Lower lobe of right lung (tissue), 2 donors: ENCODE results near the gene PROSER2. TPM values are rescaled to one million over a fixed set of nuclear protein-coding genes. Genes with fewer than 3 reads are reported as not detected.

Source experiments
- ATAC-seq, 2 donors: fragments of 200-7000 bp; cut with Tn5 transposase; one replicate each; pipeline ENCODE4 v1.9.1; 2020 to 2022; ENCODE audit warnings: mild to moderate bottlenecking in 2 of 2, moderate library complexity in 2 of 2
- DNase-seq: peaks from one replicate; pipeline ENCODE4 v3.0.0-alpha.2; 2020
- H3K27ac ChIP-seq: fragments of 200-600 bp; one replicate; pipeline ENCODE4 v1.8.0; 2022
- H3K27me3 ChIP-seq: fragments of 200-600 bp; one replicate; pipeline ENCODE4 v1.8.0; 2022; ENCODE audit warnings: low read depth
- H3K36me3 ChIP-seq: fragments of 200-600 bp; one replicate; pipeline ENCODE4 v1.8.0; 2022; ENCODE audit warnings: mild to moderate bottlenecking
- H3K4me1 ChIP-seq: fragments of 200-600 bp; one replicate; pipeline ENCODE4 v1.8.0; 2022
- H3K4me3 ChIP-seq: fragments of 200-600 bp; one replicate; pipeline ENCODE4 v1.8.0; 2022; ENCODE audit warnings: mild to moderate bottlenecking
- H3K9me3 ChIP-seq: fragments of 200-600 bp; one replicate; pipeline ENCODE4 v1.8.0; 2022
- intact Hi-C: fragments of 100-400 bp; cut with DNase I; formaldehyde crosslinking; loops from one replicate; pipeline ENCODE4 v1.11.0; 2022
- total RNA-seq: library from RNA; stranded (reverse); fragmentation: NEBNext Ultra II Directional; extraction: Animal tissue kit (Norgen Biotek cat#: 25700); gene quantifications from one replicate; pipeline ENCODE4 v1.2.1, GENCODE V29; 2021
- TF ChIP-seq, protein P1 (sequence below): fragments of 200-600 bp; IDR thresholded peaks from one replicate; pipeline ENCODE4 v1.8.0; 2022; ENCODE audit warnings: antibody characterized with exemption, mild to moderate bottlenecking
- donor health status: DM: no; HTN: yes; CAD: no; lungs with severe emphysema.

Gene PROSER2
- total RNA-seq, 1 donor from 2014 or later = 18.0 TPM

DNA sequence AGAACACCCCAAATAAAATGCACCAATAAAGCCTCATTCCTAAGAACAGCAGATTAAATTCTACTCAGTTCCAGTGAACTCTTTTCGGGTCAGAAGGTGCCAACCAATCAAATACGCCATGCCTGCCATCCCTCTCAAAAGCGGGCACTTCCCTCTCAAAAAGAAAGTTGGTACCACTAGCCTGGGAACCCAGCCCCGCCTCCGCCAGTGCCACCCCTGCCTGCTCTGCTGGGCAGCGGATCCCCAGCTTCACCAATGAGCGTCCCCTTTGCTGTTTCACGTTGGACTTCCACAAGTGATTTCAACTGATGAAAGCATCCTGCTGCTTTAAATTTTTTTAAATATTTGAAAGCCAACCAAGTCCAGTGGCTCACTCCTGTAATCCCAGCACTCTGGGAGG lies 33.2 kb upstream of the PROSER2 start:
- TF ChIP-seq, protein P1, sequence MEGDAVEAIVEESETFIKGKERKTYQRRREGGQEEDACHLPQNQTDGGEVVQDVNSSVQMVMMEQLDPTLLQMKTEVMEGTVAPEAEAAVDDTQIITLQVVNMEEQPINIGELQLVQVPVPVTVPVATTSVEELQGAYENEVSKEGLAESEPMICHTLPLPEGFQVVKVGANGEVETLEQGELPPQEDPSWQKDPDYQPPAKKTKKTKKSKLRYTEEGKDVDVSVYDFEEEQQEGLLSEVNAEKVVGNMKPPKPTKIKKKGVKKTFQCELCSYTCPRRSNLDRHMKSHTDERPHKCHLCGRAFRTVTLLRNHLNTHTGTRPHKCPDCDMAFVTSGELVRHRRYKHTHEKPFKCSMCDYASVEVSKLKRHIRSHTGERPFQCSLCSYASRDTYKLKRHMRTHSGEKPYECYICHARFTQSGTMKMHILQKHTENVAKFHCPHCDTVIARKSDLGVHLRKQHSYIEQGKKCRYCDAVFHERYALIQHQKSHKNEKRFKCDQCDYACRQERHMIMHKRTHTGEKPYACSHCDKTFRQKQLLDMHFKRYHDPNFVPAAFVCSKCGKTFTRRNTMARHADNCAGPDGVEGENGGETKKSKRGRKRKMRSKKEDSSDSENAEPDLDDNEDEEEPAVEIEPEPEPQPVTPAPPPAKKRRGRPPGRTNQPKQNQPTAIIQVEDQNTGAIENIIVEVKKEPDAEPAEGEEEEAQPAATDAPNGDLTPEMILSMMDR = no peak
- DNase-seq = no peak
- H3K4me1 ChIP-seq = no peaks in the 10 kb centered on the region
- H3K36me3 ChIP-seq = no peaks in the 10 kb centered on the region
- H3K27me3 ChIP-seq = no peaks in the 10 kb centered on the region
- ATAC-seq = no peak
- no peaks in the 10 kb centered on the region for H3K9me3 ChIP-seq
- no peak overlapping the region for H3K4me3 ChIP-seq
- intact Hi-C loops = loop anchor here (10.0 kb wide), 1 partner anchor 195 kb away; no protein-coding TSS in a partner anchor
- H3K27ac ChIP-seq = no peak overlapping the region

DNA sequence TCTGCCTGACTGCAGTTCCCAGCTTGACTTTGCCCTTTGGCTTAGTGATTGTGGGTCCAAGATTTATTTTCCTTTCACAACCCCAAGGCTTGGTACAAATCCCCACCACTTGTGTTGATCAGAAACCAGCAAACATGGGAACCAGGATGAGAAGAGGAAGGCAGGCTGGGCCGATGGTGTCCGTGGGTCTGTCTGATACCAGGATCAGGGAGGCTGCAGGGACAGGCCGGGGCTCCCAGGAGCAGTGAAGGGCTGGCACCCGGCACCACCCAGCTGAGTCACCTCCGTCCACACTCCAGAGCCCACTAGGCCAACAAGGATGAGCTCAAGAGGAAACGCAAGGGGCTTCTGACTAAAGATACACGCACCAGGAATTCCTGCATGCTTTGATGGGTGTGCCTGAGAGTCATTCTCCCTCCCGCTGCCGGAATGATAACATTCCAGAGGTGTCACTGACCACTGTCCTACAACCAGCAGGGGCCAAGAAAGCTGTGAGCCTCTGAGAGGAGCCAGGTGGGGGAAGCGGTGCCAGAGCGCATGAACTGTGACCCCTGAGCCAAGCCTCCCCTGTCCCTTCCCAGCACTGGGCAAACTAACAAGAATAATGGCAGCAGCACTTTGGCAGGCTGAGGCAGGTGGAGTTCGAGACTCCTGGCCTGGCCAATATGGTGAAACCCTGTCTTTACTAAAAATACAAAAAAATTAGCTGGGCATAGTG lies 29.2 kb upstream of the PROSER2 start:
- Histone ChIP-seq H3K27ac (no peak overlapping the region), H3K4me1 (no peaks in the 10 kb centered on the region), H3K4me3 (no peak overlapping the region), H3K27me3 (no peaks in the 10 kb centered on the region), H3K9me3 (no peaks in the 10 kb centered on the region), H3K36me3 (no peaks in the 10 kb centered on the region)
- ATAC-seq (peak; percentile 40 to 61), DNase-seq (no peak)
- TF ChIP-seq, protein P1 = no peak
- intact Hi-C loops = no loop called here

DNA sequence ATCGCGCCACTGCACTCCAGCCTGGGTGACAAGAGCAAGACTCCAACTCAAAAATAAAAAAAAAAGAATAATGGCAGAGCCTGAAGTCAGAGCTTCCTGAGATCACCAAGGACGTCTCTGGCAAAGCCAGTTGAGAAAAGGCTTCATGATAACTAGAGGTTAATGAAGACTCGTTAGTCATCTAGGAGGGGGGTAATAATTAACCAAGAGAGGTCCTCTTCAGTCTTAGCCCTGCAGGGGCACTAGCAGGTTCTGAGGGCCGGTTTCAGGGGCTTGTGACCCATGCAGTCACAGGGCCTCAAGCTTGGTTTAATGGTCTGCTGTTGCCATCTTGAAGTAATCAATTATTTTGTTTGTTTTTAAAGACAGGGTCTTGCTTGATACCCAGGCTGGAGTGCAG lies 28.6 kb upstream of the PROSER2 start:
- Histone ChIP-seq H3K9me3 (no peaks in the 10 kb centered on the region), H3K27ac (no peak overlapping the region), H3K36me3 (no peaks in the 10 kb centered on the region), H3K4me1 (no peaks in the 10 kb centered on the region), H3K27me3 (no peaks in the 10 kb centered on the region), H3K4me3 (no peak overlapping the region)
- ATAC-seq = no peak
- no peak for DNase-seq
- intact Hi-C loops = no loop called here
- TF ChIP-seq, protein P1 = no peak

DNA sequence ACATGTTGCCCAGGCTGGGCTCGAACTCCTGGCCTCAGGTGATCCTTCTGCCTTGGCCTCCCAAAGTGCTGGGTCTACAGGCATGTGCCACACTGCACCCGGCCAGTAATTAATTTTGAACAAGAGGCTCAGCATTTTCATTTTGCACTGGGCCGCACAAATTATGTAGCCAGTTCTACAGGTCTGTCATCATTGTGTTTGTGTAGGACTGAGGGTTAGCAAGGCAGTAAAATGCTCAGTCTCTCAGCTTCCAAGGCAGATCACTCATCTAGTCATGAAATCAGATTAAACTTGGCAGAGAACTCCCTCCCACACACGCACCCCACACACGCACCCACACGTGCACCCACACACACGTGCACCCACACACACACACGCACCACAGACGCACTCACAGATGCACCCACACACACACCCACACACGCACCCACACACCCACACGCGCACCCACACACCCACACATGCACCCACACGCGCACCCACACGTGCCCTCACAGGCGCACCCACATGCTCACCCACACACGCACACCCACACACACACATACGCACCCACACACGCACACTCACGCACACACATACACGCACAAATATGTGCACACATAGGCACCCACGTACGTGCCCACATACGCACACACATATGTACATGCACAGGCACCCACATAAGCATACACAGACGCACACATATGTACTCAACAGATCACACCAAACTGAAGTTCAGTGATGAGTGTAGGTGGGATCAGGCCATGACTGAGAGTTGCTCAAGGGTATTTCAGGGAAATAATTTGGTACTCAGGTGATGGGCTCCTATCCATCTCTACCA lies 27.8 kb upstream of the PROSER2 start:
- no peak overlapping the region for H3K4me3 ChIP-seq
- intact Hi-C loops = no loop called here
- no peaks in the 10 kb centered on the region for H3K27me3 ChIP-seq
- ATAC-seq (no peak), DNase-seq (no peak)
- H3K36me3 ChIP-seq = no peaks in the 10 kb centered on the region
- H3K4me1 ChIP-seq = no peaks in the 10 kb centered on the region
- H3K27ac ChIP-seq = no peak overlapping the region
- TF ChIP-seq, protein P1 = no peak
- no peaks in the 10 kb centered on the region for H3K9me3 ChIP-seq

- TF ChIP-seq, protein P1 = no peak
Measured at GRCh38 chr10:11796474-11796873, 26.7 kb upstream of the PROSER2 start.

More at GRCh38 chr10:11796474-11796873, 26.7 kb upstream of the PROSER2 start:
- Histone ChIP-seq H3K36me3 (no peaks in the 10 kb centered on the region), H3K9me3 (no peaks in the 10 kb centered on the region), H3K27me3 (no peaks in the 10 kb centered on the region), H3K27ac (no peak overlapping the region), H3K4me3 (no peak overlapping the region), H3K4me1 (no peaks in the 10 kb centered on the region)
- DNase-seq = no peak
- no peak for ATAC-seq
- intact Hi-C loops = no loop called here
